BJ (cell line): ENCODE measurements around the gene MYH9. TPM values are rescaled to one million over a fixed set of nuclear protein-coding genes. Genes with fewer than 3 reads are reported as not detected.
"Not testable (repeated sequence)": the region's sequence is repeated elsewhere in the genome, so short reads cannot be mapped to it uniquely, and the experiment has no call there.

Source experiments
- CTCF ChIA-PET: fragments of 350-600 bp; formaldehyde crosslinking; extraction: SDS; loops from one replicate; lab custom pipeline; 2021; ENCODE audit warnings: antibody characterized with exemption, inconsistent platforms; lab: Yijun Ruan, JAX
- POLR2A ChIA-PET: fragments of 300-600 bp; sonication (Branson Sonifier 250); formaldehyde crosslinking; extraction: SDS; loops from one replicate; lab custom pipeline; 2021; ENCODE audit warnings: antibody characterized with exemption; lab: Charles Lee
- DNase-seq: peaks from one replicate; pipeline ENCODE4 v3.0.0-alpha.2; 2011; ENCODE audit warnings: low read depth
- H3K27me3 ChIP-seq: 2 replicates; pipeline ENCODE4 v1.6.0; 2011; ENCODE audit warnings: low read length; ENCODE audit not compliant: control insufficient read depth, insufficient read depth
- H3K36me3 ChIP-seq: 2 replicates; pipeline ENCODE4 v1.5.1; 2011; ENCODE audit warnings: low read length; ENCODE audit not compliant: control insufficient read depth, insufficient read depth
- H3K4me3 ChIP-seq: 2 replicates; pipeline ENCODE4 v1.5.1; 2011; ENCODE audit warnings: low read depth, mild to moderate bottlenecking, control low read depth, low read length
- CTCF ChIP-seq: IDR thresholded peaks from 2 replicates; pipeline ENCODE4 v1.5.1; 2011; ENCODE audit warnings: low read depth, mild to moderate bottlenecking, control low read depth, inconsistent platforms, low read length, moderate library complexity; ENCODE audit not compliant: insufficient read depth
- polyA plus RNA-seq: library from polyadenylated mRNA; depleted of rRNA; stranded (reverse); fragments of >200 nt; gene quantifications from 2 replicates; pipeline ENCODE4 v1.2.3, GENCODE V29; 2011

Gene MYH9
- polyA plus RNA-seq, 1 experiment, result 340 TPM

GRCh38 chr22:36253523-36254490 is 134.0 kb downstream of the MYH9 start:
- H3K4me3 ChIP-seq, result no peak overlapping the region
- POLR2A ChIA-PET, result no interaction called here

GRCh38 chr22:36252754-36253522 is 134.8 kb downstream of the MYH9 start, which contains the start of gene APOL1:
APOL1 (plus strand) TSS chr22:36253133; CDS start chr22:36254956, 1,823 bp downstream.
- Histone ChIP-seq H3K27me3 (0 out of 2 replicates have a peak, but pooled peaks cover 1% of the 10 kb centered on the region), H3K36me3 (no peaks in the 10 kb centered on the region), H3K4me3 (peak within 1 kb of the TSS; percentile 14; the same call in 1 of the 2 replicates)
- no peak for TF ChIP-seq CTCF
- POLR2A ChIA-PET, result no interaction called here
- DNase-seq, result no peak
- CTCF ChIA-PET, result interaction anchor here (0.8 to 3.5 kb wide), 3 partner anchors 9 to 55 kb away, joined by 3 to 10 read pairs (median 3); no protein-coding TSS in a partner anchor

More at GRCh38 chr22:36253523-36254490, 134.0 kb downstream of the MYH9 start:
- TF ChIP-seq CTCF, result no peak
- no peak for DNase-seq
- Histone ChIP-seq H3K36me3 (no peaks in the 10 kb centered on the region), H3K27me3 (0 out of 2 replicates have a peak, but pooled peaks cover 1% of the 10 kb centered on the region)
- CTCF ChIA-PET, result interaction anchor here (0.8 to 3.5 kb wide), 3 partner anchors 10 to 56 kb away, joined by 3 to 10 read pairs (median 3); no protein-coding TSS in a partner anchor

- H3K27me3 ChIP-seq, POLR2A ChIA-PET, H3K36me3 ChIP-seq, DNase-seq, H3K4me3 ChIP-seq: not testable (repeated sequence)
- CTCF ChIA-PET, result interaction anchor here (0.5 to 3.5 kb wide), 3 partner anchors 9 to 55 kb away, joined by 3 to 10 read pairs (median 3); no protein-coding TSS in a partner anchor
Measured at GRCh38 chr22:36251979-36252608, 135.7 kb downstream of the MYH9 start.

GRCh38 chr22:36250292-36250960 is 137.3 kb downstream of the MYH9 start:
- CTCF ChIA-PET, result interaction anchor here (2.0 kb wide), 1 partner anchor 8 kb away, joined by 4 read pairs; no protein-coding TSS in a partner anchor
- H3K27me3 ChIP-seq, POLR2A ChIA-PET, H3K36me3 ChIP-seq, H3K4me3 ChIP-seq, DNase-seq: not testable (repeated sequence)

GRCh38 chr22:36249160-36249559 is 138.6 kb downstream of the MYH9 start:
- no peak for DNase-seq
- Histone ChIP-seq H3K4me3 (no peak overlapping the region), H3K27me3 (0 out of 2 replicates have a peak, but pooled peaks cover 1% of the 10 kb centered on the region), H3K36me3 (no peaks in the 10 kb centered on the region)
- no peak for TF ChIP-seq CTCF
- CTCF ChIA-PET, result interaction anchor here (0.6 to 2.2 kb wide), 4 partner anchors 9 to 112 kb away, joined by 3 to 5 read pairs (median 4); no protein-coding TSS in a partner anchor
- POLR2A ChIA-PET, result no interaction called here
